GM12872 (cell line): Measurements from ENCODE around the gene CYP2S1.

Experiments
- TF ChIP-seq, protein P1 (sequence below): IDR thresholded peaks from 3 replicates; pipeline ENCODE4 v1.5.1; 2011; ENCODE audit warnings: low read depth, mild to moderate bottlenecking, low read length, moderate library complexity; ENCODE audit not compliant: insufficient read depth

CYP2S1 gene

DNA sequence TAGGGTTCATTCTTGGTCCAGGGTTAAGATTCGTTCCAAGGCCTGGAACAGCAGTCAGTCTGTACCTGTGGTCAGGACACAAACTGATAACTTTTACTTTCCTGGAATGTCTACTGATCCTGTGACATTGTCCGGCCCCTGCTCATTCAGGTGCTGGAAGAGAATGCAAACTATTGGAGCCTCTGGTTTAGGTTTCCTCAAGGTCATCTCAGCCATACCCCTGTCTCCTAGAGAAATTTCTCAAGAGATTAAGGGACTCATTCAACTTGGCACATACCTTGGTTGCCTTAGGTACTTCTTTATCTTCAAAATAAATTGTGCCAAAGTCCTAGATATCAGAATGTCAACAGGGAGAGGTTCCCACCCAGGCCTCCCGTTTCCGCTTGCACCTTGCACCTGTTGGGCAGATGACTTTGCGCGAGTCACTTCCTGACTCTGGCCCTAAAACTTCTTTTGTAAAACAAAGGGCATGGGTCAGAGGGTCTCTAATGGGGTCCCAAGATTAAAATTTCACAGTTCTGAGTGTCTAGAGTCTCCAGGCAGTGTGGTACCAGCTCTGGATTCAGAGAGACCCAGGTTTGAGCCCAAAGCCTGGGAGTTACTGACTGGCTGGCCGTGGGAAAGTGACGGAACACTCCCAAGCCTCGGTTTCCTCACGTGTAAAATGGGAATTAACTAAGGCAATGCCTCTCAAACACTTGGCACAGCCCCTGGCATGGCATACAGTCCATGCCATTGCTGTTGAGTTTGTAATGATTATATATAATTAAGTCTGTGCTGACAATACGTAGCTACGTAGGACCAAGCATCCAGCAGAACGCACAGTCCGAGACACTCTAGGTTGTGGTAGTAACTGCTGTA is 25.8 kb upstream of the CYP2S1 start:
- TF ChIP-seq, protein P1, sequence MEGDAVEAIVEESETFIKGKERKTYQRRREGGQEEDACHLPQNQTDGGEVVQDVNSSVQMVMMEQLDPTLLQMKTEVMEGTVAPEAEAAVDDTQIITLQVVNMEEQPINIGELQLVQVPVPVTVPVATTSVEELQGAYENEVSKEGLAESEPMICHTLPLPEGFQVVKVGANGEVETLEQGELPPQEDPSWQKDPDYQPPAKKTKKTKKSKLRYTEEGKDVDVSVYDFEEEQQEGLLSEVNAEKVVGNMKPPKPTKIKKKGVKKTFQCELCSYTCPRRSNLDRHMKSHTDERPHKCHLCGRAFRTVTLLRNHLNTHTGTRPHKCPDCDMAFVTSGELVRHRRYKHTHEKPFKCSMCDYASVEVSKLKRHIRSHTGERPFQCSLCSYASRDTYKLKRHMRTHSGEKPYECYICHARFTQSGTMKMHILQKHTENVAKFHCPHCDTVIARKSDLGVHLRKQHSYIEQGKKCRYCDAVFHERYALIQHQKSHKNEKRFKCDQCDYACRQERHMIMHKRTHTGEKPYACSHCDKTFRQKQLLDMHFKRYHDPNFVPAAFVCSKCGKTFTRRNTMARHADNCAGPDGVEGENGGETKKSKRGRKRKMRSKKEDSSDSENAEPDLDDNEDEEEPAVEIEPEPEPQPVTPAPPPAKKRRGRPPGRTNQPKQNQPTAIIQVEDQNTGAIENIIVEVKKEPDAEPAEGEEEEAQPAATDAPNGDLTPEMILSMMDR = no peak

DNA sequence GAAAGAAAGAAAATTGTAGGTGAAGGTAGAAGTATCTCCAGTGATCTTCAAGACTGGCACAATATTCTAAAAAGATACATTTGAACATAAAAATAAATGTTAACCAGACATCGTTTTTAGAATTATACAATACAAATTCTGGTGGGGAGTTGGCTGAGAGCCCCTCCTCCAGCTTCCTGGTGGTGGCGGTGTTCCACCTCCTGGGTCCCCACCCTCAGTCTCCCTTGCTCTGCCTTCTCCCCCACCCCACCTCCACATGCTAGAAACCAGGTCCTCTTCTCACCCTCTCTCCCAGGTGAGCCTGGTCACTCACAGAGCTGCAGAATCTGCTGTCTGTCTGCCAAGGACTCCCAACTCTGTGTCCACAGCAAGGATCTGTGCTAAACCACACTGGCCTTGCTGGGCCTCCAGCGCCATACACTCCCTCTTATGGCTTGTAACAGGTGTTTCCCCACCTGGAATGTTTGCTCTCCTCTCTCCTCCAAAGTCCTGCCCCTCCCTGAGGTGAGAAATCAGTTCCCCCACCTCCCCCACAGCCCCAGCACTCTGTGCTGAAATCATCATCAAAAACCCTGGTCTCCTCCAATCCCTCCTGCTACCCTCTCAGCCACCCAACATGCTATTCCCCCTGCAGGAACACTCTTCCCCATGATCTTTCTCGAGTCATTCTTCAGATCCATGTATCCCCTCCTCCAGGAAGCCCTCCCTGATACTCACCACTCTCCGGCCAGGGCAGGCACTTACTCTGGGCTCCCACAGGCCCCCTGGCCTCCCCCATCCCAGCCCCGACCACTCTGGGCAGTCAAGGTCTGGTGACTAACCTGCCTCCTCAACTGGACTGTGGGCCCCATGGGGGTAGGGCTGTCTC is 20.5 kb upstream of the CYP2S1 start:
- TF ChIP-seq, protein P1 = no peak

DNA sequence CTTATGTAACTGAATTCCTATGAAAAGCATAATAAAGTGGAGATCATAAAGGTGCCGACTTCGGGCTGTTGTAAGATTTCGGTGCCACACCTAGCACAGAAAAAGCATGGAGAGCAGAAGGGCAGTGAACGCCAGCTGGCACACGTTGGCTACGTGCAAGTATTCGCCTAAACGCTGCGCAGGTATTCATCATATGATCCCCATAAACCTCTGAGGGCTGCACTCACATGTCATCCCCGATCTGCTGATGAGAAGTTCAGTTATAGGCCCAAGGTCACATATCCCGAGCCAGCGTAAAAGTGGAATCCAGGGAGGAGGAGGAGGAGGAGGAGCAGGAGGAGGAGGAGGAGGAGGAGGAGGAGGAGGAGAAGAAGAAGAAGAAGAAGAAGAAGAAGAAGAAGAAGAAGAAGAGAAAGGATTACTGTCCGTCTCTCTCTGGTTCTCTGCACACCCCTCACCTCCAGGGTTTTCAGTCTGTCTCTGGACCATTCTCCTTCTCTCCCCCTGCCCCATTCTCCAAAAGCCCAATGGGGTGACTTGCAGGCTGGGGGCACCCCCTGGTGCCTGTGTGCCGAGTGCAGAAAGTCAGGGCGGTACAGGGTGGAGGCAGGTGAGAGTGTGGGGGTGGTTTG is 18.6 kb upstream of the CYP2S1 start:
- TF ChIP-seq, protein P1 = no peak

DNA sequence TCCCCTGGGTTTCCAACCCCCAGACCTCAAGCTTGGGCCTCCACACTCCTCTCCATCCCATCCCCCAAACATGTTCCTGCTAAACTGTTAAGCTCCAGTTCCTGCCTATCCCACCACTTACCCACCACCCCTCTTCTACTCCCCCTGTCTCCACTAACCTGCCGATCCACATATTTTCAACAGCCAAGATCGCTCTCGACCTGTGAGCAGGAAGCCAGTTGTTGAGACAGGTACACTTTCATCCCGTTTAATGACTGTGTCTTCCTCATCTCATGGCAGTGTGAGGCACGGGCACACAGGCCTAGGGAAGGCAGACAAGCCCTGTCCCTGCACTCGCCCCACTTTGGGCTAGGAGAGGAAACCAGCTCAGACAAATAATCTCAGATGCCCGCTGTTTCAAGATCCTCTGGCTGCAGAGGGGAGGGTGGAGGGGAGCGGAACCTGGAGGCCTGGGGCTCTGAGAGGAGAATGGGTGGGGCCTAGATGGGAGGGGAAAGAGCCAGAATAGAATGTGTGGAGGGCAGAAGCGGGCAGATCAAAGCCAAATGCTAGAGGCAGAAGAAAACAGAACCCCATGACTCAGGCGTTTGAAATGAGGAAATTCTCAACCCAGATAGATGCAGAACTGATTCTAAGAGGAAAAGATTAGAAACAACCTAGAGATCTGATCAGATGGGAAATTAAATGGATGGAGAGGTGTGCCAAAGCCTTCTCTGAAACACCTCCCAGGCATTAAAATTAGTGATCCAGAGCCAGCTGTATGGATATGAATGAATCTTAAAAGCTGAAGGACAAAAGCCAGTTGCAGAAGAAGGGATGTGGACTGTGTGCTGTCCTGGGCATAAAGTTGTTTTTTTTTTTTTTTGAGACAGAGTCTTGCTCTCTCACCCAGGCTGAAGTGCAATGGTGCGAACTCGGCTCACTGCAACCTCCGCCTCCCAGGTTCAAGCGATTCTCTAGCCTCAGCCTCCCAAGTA is 16.9 kb upstream of the CYP2S1 start:
- TF ChIP-seq, protein P1 = no peak

DNA sequence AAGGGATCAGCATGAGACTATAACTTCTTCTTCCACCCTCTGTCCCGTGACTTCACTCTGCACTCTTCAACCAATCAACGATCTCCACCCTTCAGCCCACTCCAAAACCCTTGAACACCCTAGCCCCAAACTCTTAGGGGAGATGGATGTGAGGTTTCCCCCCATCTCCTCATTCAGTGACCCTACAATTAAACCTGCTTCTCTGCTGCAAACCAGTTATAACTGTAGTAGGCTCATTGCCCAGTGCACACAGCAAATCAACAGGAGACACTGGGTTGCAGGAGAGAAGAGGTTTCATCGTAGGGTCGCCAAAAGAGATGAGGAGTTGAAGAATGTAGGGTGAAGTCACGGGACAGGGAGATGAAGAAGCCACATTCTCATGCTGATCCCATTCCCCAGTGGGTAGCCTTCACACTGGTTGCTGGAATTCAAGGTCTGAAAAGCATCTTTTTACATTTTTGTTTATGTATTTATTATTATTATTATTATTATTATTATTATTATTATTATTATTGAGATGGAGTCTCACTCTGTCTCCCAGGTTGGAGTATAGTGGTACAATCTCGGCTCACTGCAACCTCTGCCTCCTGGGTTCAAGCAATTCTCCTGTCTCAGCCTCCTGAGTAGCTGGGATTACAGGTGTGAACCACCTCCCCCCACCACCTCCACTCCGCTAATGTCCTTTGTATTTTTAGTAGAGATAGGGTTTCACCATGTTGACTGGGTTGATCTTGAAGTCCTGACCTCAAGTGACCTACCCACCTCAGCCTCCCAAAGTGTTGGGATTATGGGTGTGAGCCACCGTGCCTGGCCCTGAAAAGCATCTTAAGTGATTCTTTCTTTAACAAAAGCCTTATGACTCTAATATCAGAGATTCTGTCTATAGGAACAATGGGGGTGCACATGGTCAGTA is 5.8 kb upstream of the CYP2S1 start:
- TF ChIP-seq, protein P1 = no peak

DNA sequence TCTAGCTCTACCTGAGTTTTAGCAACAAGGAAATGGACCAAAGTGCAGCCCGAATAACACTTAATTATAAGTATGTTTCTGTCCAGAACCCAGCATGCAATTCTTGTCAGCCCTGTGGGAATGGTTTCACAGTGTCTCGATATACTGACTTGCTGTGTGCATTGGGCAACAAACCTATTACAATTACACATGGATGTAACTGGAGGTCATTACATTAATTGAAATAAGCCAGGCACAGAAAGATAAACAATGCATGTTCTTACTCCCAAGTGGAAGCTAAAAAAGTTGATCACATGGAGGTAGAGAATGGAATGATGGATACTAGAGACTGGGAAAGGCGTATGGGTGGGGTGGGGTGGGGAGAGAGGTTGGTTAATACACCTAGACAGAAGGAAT is 5.1 kb upstream of the CYP2S1 start:
- TF ChIP-seq, protein P1 = no peak
